K562 (cell line): Measurements from ENCODE around the gene CHN1. TPM values are rescaled to one million over a fixed set of nuclear protein-coding genes. Genes with fewer than 3 reads are reported as not detected.
A peak's percentile ranks its signal among the peaks of the same experiment; 100 is the strongest.

Source experiments
- ATAC-seq: fragments of 200-7000 bp; cut with Tn5 transposase; 3 replicates; pipeline ENCODE4 v1.9.1; 2020; ENCODE audit warnings: moderate library complexity
- BruUV-seq: library from RNA; stranded (reverse); fragments of 400-500 nt; replicated peaks from 2 replicates; lab custom pipeline; 2021; lab: Mats Ljungman, UMichigan
- CTCF ChIA-PET: fragments of 300-600 bp; formaldehyde crosslinking; extraction: SDS; loops from one replicate; lab custom pipeline; 2021; ENCODE audit warnings: low intra/inter-chr PET ratio; lab: Yijun Ruan, JAX
- POLR2A ChIA-PET: fragments of 300-600, 350-650 bp; sonication (Branson Sonifier 250); formaldehyde crosslinking; extraction: SDS; loops from one replicate; lab custom pipeline; 2021; ENCODE audit warnings: antibody characterized with exemption, inconsistent platforms; lab: Yijun Ruan, JAX
- DNase-seq, 4 experiments: peaks; one replicate each; pipeline versions ENCODE4 v3.0.0 to v3.0.0-alpha.2; 2011 to 2018; ENCODE audit warnings: low spot score in 3 of 4, mixed read lengths in 3 of 4; ENCODE audit errors: extremely low read depth in 1 of 4
- FAIRE-seq: peaks from 2 replicates; lab custom pipeline; 2011; peaks lifted over from hg19 to GRCh38; lab: Jason Lieb, UNC
- H2AFZ ChIP-seq: 2 replicates; pipeline ENCODE4 v1.6.0; 2011; ENCODE audit warnings: low read depth, low read length, control low read depth, inconsistent platforms
- H3K27ac ChIP-seq: fragments of 200-600 bp; 3 replicates; pipeline ENCODE4 v1.8.0; 2011; ENCODE audit warnings: low read depth, mild to moderate bottlenecking, control low read depth, inconsistent platforms, low read length, moderate library complexity, mixed read lengths; ENCODE audit errors: extremely low read depth
- H3K27me3 ChIP-seq, 2 experiments: fragments of 300-600 bp in 1 of 2; 2 replicates in 1 of 2; 3 replicates in 1 of 2; pipeline versions ENCODE4 v1.6.0 to v1.8.0; 2011; ENCODE audit warnings: inconsistent platforms in 2 of 2, low read length in 2 of 2, mild to moderate bottlenecking in 1 of 2, mixed read lengths in 1 of 2, moderate library complexity in 1 of 2; ENCODE audit not compliant: control insufficient read depth in 2 of 2, insufficient read depth in 2 of 2
- H3K36me3 ChIP-seq: fragments of 300-600 bp; 3 replicates; pipeline ENCODE4 v1.8.0; 2011; ENCODE audit warnings: mild to moderate bottlenecking, low read length, inconsistent platforms; ENCODE audit not compliant: control insufficient read depth, insufficient read depth
- H3K4me1 ChIP-seq, 2 experiments: fragments of 200-600 bp in 1 of 2; replicated peaks in 1 of 2; 2 replicates in 1 of 2; 3 replicates in 1 of 2; pipeline versions ENCODE4 v1.5.1 to v1.8.0; 2011; ENCODE audit warnings: inconsistent platforms in 2 of 2, low read length in 2 of 2, mild to moderate bottlenecking in 1 of 2, mixed read lengths in 1 of 2, moderate library complexity in 1 of 2; ENCODE audit not compliant: control insufficient read depth in 2 of 2, insufficient read depth in 2 of 2
- H3K4me2 ChIP-seq: 2 replicates; pipeline ENCODE4 v1.6.1; 2011; ENCODE audit warnings: low read length, control low read depth, inconsistent platforms, mixed read lengths; ENCODE audit not compliant: insufficient read depth
- H3K4me3 ChIP-seq: fragments of 200-600 bp; sonication (generic), shearing (Covaris generic); 2 replicates; pipeline ENCODE4 v1.5.1; 2016; ENCODE audit warnings: control low read depth, inconsistent platforms
- H3K79me2 ChIP-seq: fragments of 200-600 bp; 3 replicates; pipeline ENCODE4 v1.8.0; 2011; ENCODE audit warnings: low read length, inconsistent platforms; ENCODE audit not compliant: control insufficient read depth, insufficient read depth
- H3K9ac ChIP-seq, 2 experiments: 2 replicates each; pipeline versions ENCODE4 v1.6.0 to v1.6.1; 2011; ENCODE audit warnings: low read depth in 2 of 2, low read length in 2 of 2, control low read depth in 1 of 2, inconsistent platforms in 1 of 2, mild to moderate bottlenecking in 1 of 2, mixed read lengths in 1 of 2; ENCODE audit not compliant: insufficient read depth in 1 of 2
- H3K9me1 ChIP-seq: one replicate; pipeline ENCODE4 v1.6.0; 2011; ENCODE audit warnings: inconsistent platforms, mild to moderate bottlenecking, low read length, moderate library complexity; ENCODE audit not compliant: control insufficient read depth, insufficient read depth
- H3K9me3 ChIP-seq: replicated peaks from 2 replicates; pipeline ENCODE4 v1.5.1; 2011; ENCODE audit warnings: low read depth, low read length, inconsistent platforms; ENCODE audit not compliant: control insufficient read depth, insufficient read depth
- H4K20me1 ChIP-seq: replicated peaks from 2 replicates; pipeline ENCODE4 v1.6.1; 2011; ENCODE audit warnings: low read length, inconsistent platforms, mixed read lengths; ENCODE audit not compliant: control insufficient read depth, insufficient read depth
- ARHGAP35 ChIP-seq: fragments of 450-650 bp; IDR thresholded peaks from 2 replicates; pipeline ENCODE4 v1.6.1; 2018; ENCODE audit not compliant: partially characterized antibody
- ELK1 ChIP-seq: sonication (generic); formaldehyde crosslinking; IDR thresholded peaks from 2 replicates; pipeline ENCODE4 v1.8.1; 2022; ENCODE audit warnings: missing genetic modification reagents
- FOS ChIP-seq: IDR thresholded peaks from 3 replicates; pipeline ENCODE4 v1.6.1; 2011; ENCODE audit not compliant: insufficient read length; ENCODE audit errors: extremely low read depth
- ZNF785 ChIP-seq: fragments of 250-450 bp; sonication (Bioruptor Pico); IDR thresholded peaks from 2 replicates; pipeline ENCODE4 v1.4.0; 2020; ENCODE audit warnings: mild to moderate bottlenecking
- WGBS: fragments of 100-300 bp; shearing (Covaris generic); methylation state at CpG from one replicate; pipeline ENCODE4 v1.1.6; 2016; ENCODE audit warnings: low coverage, mixed read lengths; ENCODE audit not compliant: insufficient coverage; ENCODE audit errors: missing lambda C conversion rate; 5-methylcytosine and 5-hydroxymethylcytosine counted together
- in situ Hi-C: fragments of 300-500 bp; cut with MboI; formaldehyde crosslinking; loops from 4 replicates; pipeline ENCODE4 v1.15.0; 2018; ENCODE audit warnings: inconsistent platforms, mixed read lengths
- intact Hi-C: fragments of 100-400 bp; cut with micrococcal nuclease; formaldehyde crosslinking; loops from 2 replicates; pipeline ENCODE4 v1.14.2; 2022
- polyA plus RNA-seq, 8 experiments: library from polyadenylated mRNA; depleted of rRNA in 4 of 8; stranded (reverse) in 5 of 8; unstranded in 3 of 8; fragments of >200 nt; fragmentation: Nextera tagmentation in 2 of 8; fragmentation: Illumina TruSeq in 1 of 8; extraction: Ambion mirVana in 2 of 8; extraction: Trizol in 1 of 8; gene quantifications; 2 replicates each; pipeline versions ENCODE4 v1.2.1 to v1.2.3, GENCODE V29; 2011 to 2014; ENCODE audit warnings: inconsistent platforms in 1 of 8, missing spikeins in 1 of 8
- total RNA-seq, 7 experiments: library from RNA; depleted of rRNA in 6 of 7; stranded (reverse); fragments of >200 nt in 6 of 7; fragmentation: Illumina TruSeq in 2 of 7; extraction: Trizol in 2 of 7; gene quantifications; 2 replicates each; pipeline versions ENCODE4 v1.2.1 to v1.2.3, GENCODE V29; 2011 to 2021; ENCODE audit warnings: low replicate concordance in 1 of 7
- TF ChIP-seq, protein P1 (sequence below): sonication (generic); formaldehyde crosslinking; IDR thresholded peaks from 2 replicates; pipeline ENCODE4 v1.5.0; 2020; ENCODE audit warnings: missing genetic modification reagents
- TF ChIP-seq, protein P2 (sequence below): fragments of 450-650 bp; formaldehyde crosslinking; IDR thresholded peaks from 2 replicates; pipeline ENCODE4 v1.4.0; 2020; ENCODE audit warnings: mild to moderate bottlenecking, mixed read lengths
- TF ChIP-seq, protein P3 (sequence below): fragments of 450-650 bp; IDR thresholded peaks from 2 replicates; pipeline ENCODE4 v1.6.1; 2016; ENCODE audit warnings: mild to moderate bottlenecking

The CHN1 gene
- total and polyA plus RNA-seq, 9 of the 15 experiments (the other 6 are each of a cell fraction or from before 2014, with no cell fraction given), result 0.17 to 2.0 (median 0.87) TPM

DNA sequence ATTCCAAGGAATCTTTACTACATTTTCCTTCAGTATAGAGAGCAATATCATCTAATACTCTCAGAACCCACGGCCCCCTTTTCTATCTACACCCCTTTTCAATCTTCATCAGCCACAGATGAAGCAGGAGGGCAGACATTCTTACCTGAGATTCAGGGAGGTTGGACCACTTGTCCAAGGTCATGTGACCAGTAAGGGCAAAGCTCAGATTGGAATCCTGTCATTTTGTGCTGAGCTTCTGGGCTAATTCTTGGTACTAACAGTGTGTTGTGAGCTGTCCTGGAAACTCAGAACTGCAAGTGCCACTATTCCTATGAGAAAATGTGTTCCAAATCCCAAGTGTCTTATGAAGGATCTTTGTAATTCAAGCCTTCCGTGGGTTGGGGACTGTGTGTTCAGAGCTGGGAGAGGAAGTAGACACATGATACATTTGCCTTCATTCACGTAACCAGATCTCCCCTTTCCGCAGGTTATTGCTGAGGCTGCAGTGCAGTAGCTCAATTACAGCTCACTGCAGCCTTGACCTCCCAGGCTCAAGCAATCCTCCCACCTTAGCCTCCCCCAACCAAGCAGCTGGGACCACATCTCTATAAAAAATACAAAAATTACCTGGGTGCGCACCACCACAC lies 244.2 kb downstream of the CHN1 start:
- Histone ChIP-seq H3K9me3 (no peaks in the 10 kb centered on the region), H2AFZ (no peak overlapping the region), H3K4me2 (no peak overlapping the region), H3K9me1 (no peaks in the 10 kb centered on the region), H3K79me2 (no peaks in the 10 kb centered on the region), H3K27ac (no peak overlapping the region), H3K9ac (no peak overlapping the region), H3K4me1 (no peaks in the 10 kb centered on the region), H4K20me1 (no peaks in the 10 kb centered on the region), H3K4me3 (no peak overlapping the region), H3K27me3 (peaks cover 15 to 39% of the 10 kb centered on the region in 2 experiments; a peak in 3 of 5 replicates), H3K36me3 (no peaks in the 10 kb centered on the region)
- POLR2A ChIA-PET, result interaction anchor here (0.9 to 1.1 kb wide), 2 partner anchors 11 to 66 kb away, joined by 3 read pairs; no protein-coding TSS in a partner anchor
- 0% methylated on average over 5 of the region's 5 CpGs for WGBS
- FAIRE-seq (peak; percentile 35), ATAC-seq (no peak), DNase-seq (no peak)
- intact Hi-C loops, result no loop called here
- BruUV-seq, result no TSS peak
- TF ChIP-seq ZNF785 (CRISPR knock-in tag), result no peak
- TF ChIP-seq, protein P1, sequence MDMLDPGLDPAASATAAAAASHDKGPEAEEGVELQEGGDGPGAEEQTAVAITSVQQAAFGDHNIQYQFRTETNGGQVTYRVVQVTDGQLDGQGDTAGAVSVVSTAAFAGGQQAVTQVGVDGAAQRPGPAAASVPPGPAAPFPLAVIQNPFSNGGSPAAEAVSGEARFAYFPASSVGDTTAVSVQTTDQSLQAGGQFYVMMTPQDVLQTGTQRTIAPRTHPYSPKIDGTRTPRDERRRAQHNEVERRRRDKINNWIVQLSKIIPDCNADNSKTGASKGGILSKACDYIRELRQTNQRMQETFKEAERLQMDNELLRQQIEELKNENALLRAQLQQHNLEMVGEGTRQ (CRISPR knock-in tag), result 0 out of 2 replicates have a peak, but pooled peaks have one; percentile 4
- TF ChIP-seq FOS, result no peak
- TF ChIP-seq, protein P2, sequence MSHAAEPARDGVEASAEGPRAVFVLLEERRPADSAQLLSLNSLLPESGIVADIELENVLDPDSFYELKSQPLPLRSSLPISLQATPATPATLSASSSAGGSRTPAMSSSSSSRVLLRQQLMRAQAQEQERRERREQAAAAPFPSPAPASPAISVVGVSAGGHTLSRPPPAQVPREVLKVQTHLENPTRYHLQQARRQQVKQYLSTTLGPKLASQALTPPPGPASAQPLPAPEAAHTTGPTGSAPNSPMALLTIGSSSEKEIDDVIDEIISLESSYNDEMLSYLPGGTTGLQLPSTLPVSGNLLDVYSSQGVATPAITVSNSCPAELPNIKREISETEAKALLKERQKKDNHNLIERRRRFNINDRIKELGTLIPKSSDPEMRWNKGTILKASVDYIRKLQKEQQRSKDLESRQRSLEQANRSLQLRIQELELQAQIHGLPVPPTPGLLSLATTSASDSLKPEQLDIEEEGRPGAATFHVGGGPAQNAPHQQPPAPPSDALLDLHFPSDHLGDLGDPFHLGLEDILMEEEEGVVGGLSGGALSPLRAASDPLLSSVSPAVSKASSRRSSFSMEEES (CRISPR knock-in tag), result peak; percentile 82
- TF ChIP-seq, protein P3, sequence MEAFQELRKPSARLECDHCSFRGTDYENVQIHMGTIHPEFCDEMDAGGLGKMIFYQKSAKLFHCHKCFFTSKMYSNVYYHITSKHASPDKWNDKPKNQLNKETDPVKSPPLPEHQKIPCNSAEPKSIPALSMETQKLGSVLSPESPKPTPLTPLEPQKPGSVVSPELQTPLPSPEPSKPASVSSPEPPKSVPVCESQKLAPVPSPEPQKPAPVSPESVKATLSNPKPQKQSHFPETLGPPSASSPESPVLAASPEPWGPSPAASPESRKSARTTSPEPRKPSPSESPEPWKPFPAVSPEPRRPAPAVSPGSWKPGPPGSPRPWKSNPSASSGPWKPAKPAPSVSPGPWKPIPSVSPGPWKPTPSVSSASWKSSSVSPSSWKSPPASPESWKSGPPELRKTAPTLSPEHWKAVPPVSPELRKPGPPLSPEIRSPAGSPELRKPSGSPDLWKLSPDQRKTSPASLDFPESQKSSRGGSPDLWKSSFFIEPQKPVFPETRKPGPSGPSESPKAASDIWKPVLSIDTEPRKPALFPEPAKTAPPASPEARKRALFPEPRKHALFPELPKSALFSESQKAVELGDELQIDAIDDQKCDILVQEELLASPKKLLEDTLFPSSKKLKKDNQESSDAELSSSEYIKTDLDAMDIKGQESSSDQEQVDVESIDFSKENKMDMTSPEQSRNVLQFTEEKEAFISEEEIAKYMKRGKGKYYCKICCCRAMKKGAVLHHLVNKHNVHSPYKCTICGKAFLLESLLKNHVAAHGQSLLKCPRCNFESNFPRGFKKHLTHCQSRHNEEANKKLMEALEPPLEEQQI, result no peak
- TF ChIP-seq ARHGAP35, result no peak
- TF ChIP-seq ELK1 (CRISPR knock-in tag), result no peak
- in situ Hi-C loops, result no loop called here
- CTCF ChIA-PET, result no interaction called here
